GM20000 (cell line): ENCODE measurements around the gene MYO16.

Source experiments
- DNase-seq: peaks from one replicate; pipeline ENCODE4 v3.0.0; 2012; ENCODE audit warnings: low spot score
- TF ChIP-seq, protein P1 (sequence below): IDR thresholded peaks from 2 replicates; pipeline ENCODE4 v1.5.1; 2012; ENCODE audit warnings: mild to moderate bottlenecking, control low read depth; ENCODE audit errors: extremely low read depth, missing control alignments

MYO16 gene

DNA sequence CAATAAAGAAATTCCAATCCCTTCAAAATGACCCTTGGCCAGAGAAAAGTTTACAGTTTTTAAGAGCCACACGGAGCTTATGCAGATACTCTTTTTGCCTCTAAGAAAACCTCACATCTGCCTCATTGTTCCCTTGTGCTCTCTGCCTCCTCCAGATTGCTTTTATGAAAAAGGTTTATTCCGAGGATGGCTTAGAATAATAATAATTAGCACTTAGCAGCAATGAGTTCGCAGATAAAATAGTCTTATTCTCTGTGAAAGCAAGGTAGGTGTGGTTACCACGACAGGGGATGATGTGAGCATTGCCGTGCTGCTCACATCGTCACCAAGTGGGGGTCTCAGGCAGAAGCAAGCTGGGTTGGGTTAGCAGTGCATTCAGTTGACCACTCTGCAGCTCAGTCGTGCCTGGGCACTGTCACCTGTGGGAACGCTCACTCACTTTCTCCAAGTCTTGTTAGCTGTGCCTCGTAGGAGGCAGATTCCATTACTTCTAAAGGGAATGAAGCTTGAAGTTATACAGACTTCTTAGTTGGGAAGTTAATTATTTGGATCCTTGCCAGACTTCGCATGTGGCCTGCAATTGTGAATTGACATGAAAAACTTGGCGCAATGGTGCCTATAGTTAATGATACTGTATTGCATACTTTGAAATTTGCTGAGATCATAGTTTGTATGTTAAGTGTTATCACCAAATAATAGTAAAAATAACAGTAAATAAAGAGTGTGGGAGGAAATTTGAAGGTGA, 157.2 kb downstream of the MYO16 start:
- TF ChIP-seq, protein P1, sequence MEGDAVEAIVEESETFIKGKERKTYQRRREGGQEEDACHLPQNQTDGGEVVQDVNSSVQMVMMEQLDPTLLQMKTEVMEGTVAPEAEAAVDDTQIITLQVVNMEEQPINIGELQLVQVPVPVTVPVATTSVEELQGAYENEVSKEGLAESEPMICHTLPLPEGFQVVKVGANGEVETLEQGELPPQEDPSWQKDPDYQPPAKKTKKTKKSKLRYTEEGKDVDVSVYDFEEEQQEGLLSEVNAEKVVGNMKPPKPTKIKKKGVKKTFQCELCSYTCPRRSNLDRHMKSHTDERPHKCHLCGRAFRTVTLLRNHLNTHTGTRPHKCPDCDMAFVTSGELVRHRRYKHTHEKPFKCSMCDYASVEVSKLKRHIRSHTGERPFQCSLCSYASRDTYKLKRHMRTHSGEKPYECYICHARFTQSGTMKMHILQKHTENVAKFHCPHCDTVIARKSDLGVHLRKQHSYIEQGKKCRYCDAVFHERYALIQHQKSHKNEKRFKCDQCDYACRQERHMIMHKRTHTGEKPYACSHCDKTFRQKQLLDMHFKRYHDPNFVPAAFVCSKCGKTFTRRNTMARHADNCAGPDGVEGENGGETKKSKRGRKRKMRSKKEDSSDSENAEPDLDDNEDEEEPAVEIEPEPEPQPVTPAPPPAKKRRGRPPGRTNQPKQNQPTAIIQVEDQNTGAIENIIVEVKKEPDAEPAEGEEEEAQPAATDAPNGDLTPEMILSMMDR, result no peak
- DNase-seq, result no peak

GRCh38 chr13:108787700-108788414, 158.4 kb downstream of the MYO16 start:
- TF ChIP-seq, protein P1, result no peak
- no peak for DNase-seq

DNA sequence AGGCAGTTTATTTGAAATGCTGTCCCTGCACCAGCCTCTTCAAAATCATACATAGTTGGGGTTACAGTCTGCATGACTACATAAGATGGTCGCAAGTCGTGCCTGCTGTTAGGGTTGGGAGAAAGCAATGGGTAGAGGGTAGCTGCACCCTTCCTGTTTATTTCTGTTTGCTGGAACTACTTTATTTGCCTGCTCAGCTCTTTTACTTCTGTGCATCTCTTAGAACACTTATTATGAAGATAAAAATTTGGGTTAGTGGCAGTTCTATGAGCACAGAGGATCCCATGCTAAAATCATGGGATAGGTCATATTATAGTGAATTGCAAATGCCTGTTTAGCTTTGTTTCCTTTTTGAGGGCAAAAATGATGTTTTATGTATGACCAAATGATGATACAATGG, 160.1 kb downstream of the MYO16 start:
- no peak for DNase-seq
- TF ChIP-seq, protein P1, result no peak

DNA sequence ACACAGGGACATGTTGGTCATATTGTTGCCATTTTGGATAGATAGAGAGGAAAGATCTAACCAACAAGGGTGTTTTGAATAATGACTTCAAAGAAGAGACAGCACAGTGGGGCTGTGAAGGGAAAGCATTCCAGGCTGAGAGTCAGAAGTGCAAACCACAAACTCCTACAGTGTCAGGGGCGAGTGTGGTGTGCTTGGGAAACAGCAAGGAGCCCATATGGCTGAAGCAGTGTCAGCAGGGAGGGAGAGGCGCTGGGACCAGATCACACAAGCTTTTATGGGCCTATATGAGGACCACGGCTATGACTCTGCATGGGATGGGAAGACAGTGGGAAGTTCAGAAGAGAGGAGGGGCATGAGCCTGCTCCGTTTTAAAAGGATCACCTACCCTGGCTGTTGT, 166.4 kb downstream of the MYO16 start:
- TF ChIP-seq, protein P1, result no peak
- no peak for DNase-seq

DNA sequence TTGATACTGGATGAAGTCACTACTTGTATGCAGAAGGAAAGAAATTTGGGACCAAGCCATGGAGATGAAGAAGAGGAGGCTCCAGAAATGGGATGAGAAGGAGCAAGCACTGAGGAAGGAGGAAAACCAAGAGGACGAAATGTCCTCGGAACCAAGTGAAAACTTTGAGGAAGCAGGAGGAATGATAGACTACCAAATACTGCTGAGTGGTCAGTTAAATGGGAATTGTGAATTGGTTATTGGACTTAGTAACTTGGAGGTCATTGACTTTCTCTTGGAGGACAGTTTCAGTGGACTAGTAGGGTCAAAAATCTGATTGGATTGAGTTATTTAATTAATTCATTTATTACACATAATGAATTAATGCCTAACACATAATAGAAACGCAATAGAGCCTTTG, 167.9 kb downstream of the MYO16 start:
- DNase-seq, result no peak
- TF ChIP-seq, protein P1, result no peak

GRCh38 chr13:108807841-108808240, 178.4 kb downstream of the MYO16 start:
- TF ChIP-seq, protein P1, result no peak

GRCh38 chr13:108812165-108812564, 182.8 kb downstream of the MYO16 start:
- no peak for DNase-seq
- TF ChIP-seq, protein P1, result no peak

More at GRCh38 chr13:108807841-108808240, 178.4 kb downstream of the MYO16 start:
- DNase-seq, result no peak
